Keratinocyte (primary cell): ENCODE results near the gene CACNA1I. TPM values are rescaled to one million over a fixed set of nuclear protein-coding genes. Genes with fewer than 3 reads are reported as not detected.

Experiments
- DNase-seq: peaks from one replicate; pipeline ENCODE4 v3.0.0-alpha.2; 2011; ENCODE audit warnings: low read depth, missing footprints, low spot score
- FAIRE-seq: peaks from 2 replicates; lab custom pipeline; 2011; peaks lifted over from hg19 to GRCh38; lab: Jason Lieb, UNC
- H2AFZ ChIP-seq: 2 replicates; pipeline ENCODE4 v1.6.0; 2012; ENCODE audit warnings: low read length, control low read depth, inconsistent platforms; ENCODE audit not compliant: control insufficient read depth
- H3K27ac ChIP-seq: 2 replicates; pipeline ENCODE4 v1.5.1; 2011; ENCODE audit warnings: low read length; ENCODE audit not compliant: control insufficient read depth, insufficient read depth
- H3K27me3 ChIP-seq: 3 replicates; pipeline ENCODE4 v1.6.0; 2011; ENCODE audit warnings: low read length; ENCODE audit not compliant: control insufficient read depth, insufficient read depth; ENCODE audit errors: extremely low read depth
- H3K36me3 ChIP-seq, 2 experiments: 2 replicates in 1 of 2; 3 replicates in 1 of 2; pipeline ENCODE4 v1.5.1; 2011; ENCODE audit warnings: low read length in 2 of 2, mild to moderate bottlenecking in 1 of 2; ENCODE audit not compliant: control insufficient read depth in 2 of 2, insufficient read depth in 2 of 2; ENCODE audit errors: extremely low read depth in 1 of 2
- H3K4me1 ChIP-seq: 3 replicates; pipeline ENCODE4 v1.5.1; 2011; ENCODE audit warnings: low read length; ENCODE audit not compliant: control insufficient read depth, insufficient read depth; ENCODE audit errors: extremely low read depth
- H3K4me2 ChIP-seq: 3 replicates; pipeline ENCODE4 v1.6.0; 2011; ENCODE audit warnings: low read depth, low read length; ENCODE audit not compliant: control insufficient read depth, insufficient read depth; ENCODE audit errors: extremely low read depth
- H3K4me3 ChIP-seq, 3 experiments: fragments of 200-600 bp in 1 of 3; sonication (generic) in 1 of 3; 2 replicates in 2 of 3; 3 replicates in 1 of 3; pipeline ENCODE4 v1.5.1; 2011 to 2016; ENCODE audit warnings: low read length in 3 of 3, mild to moderate bottlenecking in 3 of 3, control low read depth in 2 of 3, inconsistent platforms in 1 of 3, low read depth in 1 of 3, mixed read lengths in 1 of 3, mixed run types in 1 of 3, moderate library complexity in 1 of 3; ENCODE audit not compliant: control insufficient read depth in 2 of 3, insufficient read depth in 2 of 3; ENCODE audit errors: extremely low read depth in 1 of 3
- H3K79me2 ChIP-seq: 2 replicates; pipeline ENCODE4 v1.6.0; 2012; ENCODE audit warnings: low read length; ENCODE audit not compliant: control insufficient read depth, insufficient read depth
- H3K9ac ChIP-seq: 3 replicates; pipeline ENCODE4 v1.6.0; 2011; ENCODE audit warnings: low read length; ENCODE audit not compliant: control insufficient read depth, insufficient read depth; ENCODE audit errors: extremely low read depth
- H3K9me1 ChIP-seq: 3 replicates; pipeline ENCODE4 v1.6.0; 2011; ENCODE audit warnings: low read length; ENCODE audit not compliant: control insufficient read depth, insufficient read depth; ENCODE audit errors: extremely low read depth
- H3K9me3 ChIP-seq: 2 replicates; pipeline ENCODE4 v1.5.1; 2012; ENCODE audit warnings: low read depth, low read length; ENCODE audit not compliant: control insufficient read depth
- H4K20me1 ChIP-seq: 3 replicates; pipeline ENCODE4 v1.6.0; 2011; ENCODE audit warnings: low read length; ENCODE audit not compliant: control insufficient read depth, insufficient read depth; ENCODE audit errors: extremely low read depth
- CTCF ChIP-seq, 3 experiments: IDR thresholded peaks in 1 of 3; conservative IDR thresholded peaks in 1 of 3; optimal IDR thresholded peaks in 1 of 3; 2 replicates in 2 of 3; 3 replicates in 1 of 3; pipeline versions ENCODE3 to v1.5.1; 2011; ENCODE audit warnings: low read length in 3 of 3, mild to moderate bottlenecking in 3 of 3, moderate library complexity in 2 of 3, control low read depth in 1 of 3, inconsistent platforms in 1 of 3; ENCODE audit not compliant: insufficient read depth in 2 of 3; ENCODE audit errors: extremely low read depth in 1 of 3
- EZH2 ChIP-seq: IDR thresholded peaks from one replicate; pipeline ENCODE4 v1.6.1; 2012; ENCODE audit warnings: inconsistent platforms, mild to moderate bottlenecking, low read length, moderate library complexity
- dilution Hi-C: fragments of 300-500 bp; cut with MboI; formaldehyde crosslinking; loops from one replicate; pipeline ENCODE4 v1.7.0; 2020; ENCODE audit warnings: low sequenced_read_pairs; ENCODE audit not compliant: extremely low pct_ligation_motif_present
- polyA plus RNA-seq, 5 experiments: library from polyadenylated mRNA; depleted of rRNA in 3 of 5; stranded (reverse) in 3 of 5; stranded (forward) in 1 of 5; unstranded in 1 of 5; fragments of >200 nt; gene quantifications; 1 replicate in 1 of 5; 2 replicates in 3 of 5; 3 replicates in 1 of 5; pipeline versions ENCODE4 v1.2.1 to v1.2.3, GENCODE V29; 2011 to 2012; ENCODE audit warnings: missing spikeins in 2 of 5, low read depth in 1 of 5, low replicate concordance in 1 of 5

The CACNA1I gene
- polyA plus RNA-seq, 1 donor (not counting 4 experiments of a cell fraction or from before 2014, with no cell fraction given), result not detected

GRCh38 chr22:39569066-39569465 lies 1.5 kb upstream of the CACNA1I start:
- H3K36me3 ChIP-seq, result no peaks in the 10 kb centered on the region
- H3K27me3 ChIP-seq, result peaks cover 7% of the 10 kb centered on the region
- H3K27ac ChIP-seq, result no peak overlapping the region
- peaks cover 14% of the 10 kb centered on the region for H3K4me1 ChIP-seq
- H4K20me1 ChIP-seq, result no peaks in the 10 kb centered on the region
- no peak overlapping the region for H2AFZ ChIP-seq
- no peak for TF ChIP-seq EZH2
- no peak for TF ChIP-seq CTCF (optimal IDR thresholded peaks at IDR 0.05 in 1 of 3, IDR thresholded peaks at IDR 0.05 in 1 of 3, conservative IDR thresholded peaks at IDR 0.05 in 1 of 3; ENCODE audit: extremely low read depth in 1 of 3, insufficient read depth in 2 of 3, low read length in 3 of 3)
- H3K9ac ChIP-seq, result no peak overlapping the region
- H3K79me2 ChIP-seq, result no peaks in the 10 kb centered on the region
- DNase-seq (no peak), FAIRE-seq (no peak)
- H3K9me3 ChIP-seq, result peaks cover 3% of the 10 kb centered on the region
- no peaks in the 10 kb centered on the region for H3K9me1 ChIP-seq
- dilution Hi-C loops, result no loop called here
- no peak overlapping the region for H3K4me3 ChIP-seq
- no peak overlapping the region for H3K4me2 ChIP-seq

GRCh38 chr22:39570226-39570625 lies 327 bp upstream of the CACNA1I start:
- Histone ChIP-seq H3K79me2 (no peaks in the 10 kb centered on the region), H3K4me2 (no peak overlapping the region), H2AFZ (no peak overlapping the region), H3K4me1 (peaks cover 24% of the 10 kb centered on the region), H3K9ac (no peak overlapping the region), H3K36me3 (no peaks in the 10 kb centered on the region), H3K4me3 (no peak overlapping the region), H3K27me3 (peaks cover 7% of the 10 kb centered on the region), H4K20me1 (no peaks in the 10 kb centered on the region), H3K9me1 (no peaks in the 10 kb centered on the region), H3K27ac (no peak overlapping the region), H3K9me3 (peaks cover 3% of the 10 kb centered on the region)
- dilution Hi-C loops, result no loop called here
- FAIRE-seq, result no peak
- no peak for TF ChIP-seq CTCF (optimal IDR thresholded peaks at IDR 0.05 in 1 of 3, IDR thresholded peaks at IDR 0.05 in 1 of 3, conservative IDR thresholded peaks at IDR 0.05 in 1 of 3; ENCODE audit: extremely low read depth in 1 of 3, insufficient read depth in 2 of 3, low read length in 3 of 3)
- no peak for TF ChIP-seq EZH2
- no peak for DNase-seq
